Sciatic nerve (tissue), 2 donors: ENCODE results near the gene PRKG1. TPM values are rescaled to one million over a fixed set of nuclear protein-coding genes. Genes with fewer than 3 reads are reported as not detected.

Experiments
- ATAC-seq: fragments of 200-7000 bp; cut with Tn5 transposase; one replicate; pipeline ENCODE4 v1.9.1; 2020; ENCODE audit warnings: mild to moderate bottlenecking, moderate library complexity
- DNase-seq: peaks from one replicate; pipeline ENCODE4 v3.0.0-alpha.2; 2020; ENCODE audit warnings: low spot score
- intact Hi-C: fragments of 100-400 bp; cut with DNase I; formaldehyde crosslinking; loops from one replicate; pipeline ENCODE4 v1.14.2; 2022
- microRNA-seq: library from miRNA; unstranded; fragments of <30 nt; microRNA quantifications from one replicate; pipeline ENCODE4 v1.2.0, GENCODE V29; 2020
- total RNA-seq: library from RNA; stranded (reverse); fragmentation: NEBNext Ultra II Directional; extraction: Animal tissue kit (Norgen Biotek cat#: 25700); gene quantifications from one replicate; pipeline ENCODE4 v1.2.1, GENCODE V29; 2021
- donor health status: DM: no; HTN: no; CAD: no.
- donor health status: DM: no; HTN: no; CAD: no.

The PRKG1 gene
- total RNA-seq, 1 donor from 2014 or later: 20.0 TPM

DNA sequence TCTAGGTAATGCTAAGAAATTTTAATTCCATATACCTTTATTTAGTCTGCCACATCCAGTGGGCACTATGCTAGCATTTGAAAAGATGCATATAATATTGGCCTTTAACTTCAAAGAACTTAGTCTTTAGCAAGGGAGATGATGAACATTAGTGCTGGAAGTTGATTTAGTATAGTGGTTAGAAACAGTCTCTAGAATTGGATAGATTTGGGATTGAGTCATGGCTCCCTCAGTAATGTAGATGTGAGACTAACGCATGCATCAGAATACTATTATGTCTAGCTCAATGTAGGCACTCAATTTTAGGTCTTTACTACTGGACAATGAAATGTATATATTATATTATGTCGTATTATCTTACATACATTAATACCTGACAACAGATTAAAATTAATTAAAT is 1245.6 kb downstream of the PRKG1 start:
- no peak for ATAC-seq
- DNase-seq: no peak
- intact Hi-C loops: no loop called here

DNA sequence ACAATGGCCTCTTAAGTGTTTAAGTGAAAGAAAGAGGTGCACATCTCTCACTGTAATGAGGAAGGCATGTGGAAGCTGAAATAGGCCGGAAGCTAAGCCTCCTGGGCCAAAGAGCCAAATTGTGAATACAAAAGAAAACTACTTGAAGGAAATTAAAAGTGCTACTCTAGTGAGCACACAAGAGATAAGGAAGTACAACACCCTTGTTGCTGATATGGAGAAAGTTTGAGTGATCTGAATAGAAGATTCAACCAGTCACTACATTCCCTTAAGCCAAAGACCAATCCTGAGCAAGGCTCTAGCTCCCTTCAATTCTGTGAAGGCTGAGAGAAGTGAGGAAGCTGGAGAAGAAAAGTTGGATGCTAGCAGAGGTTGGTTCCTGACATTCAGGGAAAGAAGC is 1248.0 kb downstream of the PRKG1 start:
- DNase-seq (no peak), ATAC-seq (no peak)
- intact Hi-C loops: no loop called here

GRCh38 chr10:52322936-52323335 is 1248.6 kb downstream of the PRKG1 start:
- DNase-seq (no peak), ATAC-seq (no peak)
- intact Hi-C loops: no loop called here

GRCh38 chr10:52326382-52326781 is 1252.1 kb downstream of the PRKG1 start:
- ATAC-seq: no peak
- DNase-seq: no peak
- intact Hi-C loops: no loop called here

GRCh38 chr10:52331638-52332364 is 1257.5 kb downstream of the PRKG1 start:
- intact Hi-C loops: no loop called here
- no peak for ATAC-seq
- no peak for DNase-seq

DNA sequence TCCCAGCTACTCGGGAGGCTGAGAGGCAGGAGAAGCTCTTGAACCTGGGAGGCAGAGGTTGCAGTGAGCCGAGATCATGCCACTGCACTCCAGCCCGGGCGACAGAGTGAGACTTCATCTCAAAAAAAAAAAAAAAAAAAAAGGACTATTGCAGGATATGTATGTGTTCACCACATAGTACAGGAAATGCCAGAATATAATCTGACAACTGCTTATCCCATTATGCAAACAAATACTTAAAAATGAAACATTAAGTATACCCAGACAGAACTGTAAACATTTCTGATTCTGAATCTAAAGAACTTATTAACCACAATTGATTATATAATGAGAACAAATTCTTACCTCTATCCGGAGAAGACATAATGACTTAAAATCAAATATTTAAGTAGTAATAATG is 1258.5 kb downstream of the PRKG1 start:
- ATAC-seq: no peak
- no peak for DNase-seq
- intact Hi-C loops: no loop called here

DNA sequence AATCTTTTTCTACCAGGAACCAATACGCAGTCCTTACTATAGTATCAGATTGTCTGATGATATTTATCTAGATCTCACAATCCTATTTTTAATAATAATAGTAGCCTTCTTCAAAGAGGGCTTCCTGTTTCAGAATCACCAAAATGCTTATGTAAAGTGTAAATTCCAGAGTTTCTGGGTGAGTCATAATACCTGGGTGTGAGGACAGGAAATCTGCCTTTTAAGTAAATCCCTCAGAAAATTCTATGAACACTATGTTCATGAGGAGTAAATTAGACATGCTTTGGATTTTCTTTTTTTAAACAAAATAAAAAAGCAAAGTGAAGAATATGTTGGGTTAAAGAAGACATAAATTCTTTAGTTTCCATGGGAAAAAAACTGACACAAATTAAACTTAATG is 1260.3 kb downstream of the PRKG1 start:
- no peak for ATAC-seq
- intact Hi-C loops: no loop called here

DNA sequence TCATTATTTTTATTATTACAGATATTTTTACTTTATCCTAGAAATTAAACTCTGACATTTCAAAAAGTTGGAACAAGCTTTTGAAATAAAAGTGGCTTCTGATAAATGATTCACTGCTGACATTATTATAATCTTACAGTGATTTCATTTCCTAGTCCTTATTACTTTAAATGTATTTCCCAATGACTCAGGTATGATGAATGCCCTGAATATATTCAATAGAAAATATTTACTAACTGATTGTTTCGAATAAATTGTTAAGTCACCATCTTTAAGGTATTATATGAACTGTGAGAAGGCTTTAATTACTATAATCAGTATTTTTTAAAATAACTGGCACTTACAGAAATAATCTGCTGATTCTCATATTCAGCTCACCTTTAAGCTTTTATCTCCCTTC is 1261.4 kb downstream of the PRKG1 start:
- intact Hi-C loops: no loop called here
- no peak for DNase-seq

More for the DNA sequence above, 1260.3 kb downstream of the PRKG1 start:
- DNase-seq: no peak

DNA sequence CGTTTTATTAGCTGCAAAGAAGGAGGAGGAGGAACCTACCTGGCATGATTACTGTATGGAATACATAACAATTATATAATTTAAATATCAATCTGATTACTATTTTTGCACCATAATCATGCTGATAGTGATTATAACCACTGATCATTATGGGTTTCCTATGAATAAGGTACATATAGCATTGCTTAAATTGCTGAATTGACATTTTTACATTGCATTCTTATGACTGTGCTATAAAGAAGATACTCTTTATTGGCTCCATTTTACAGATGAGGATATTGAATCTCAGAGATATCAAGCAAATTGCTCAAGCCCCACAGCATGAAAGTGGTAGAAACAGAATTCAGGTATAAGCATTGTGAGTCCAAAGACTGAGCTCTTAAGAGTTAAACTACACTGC is 1262.9 kb downstream of the PRKG1 start:
- DNase-seq (no peak), ATAC-seq (no peak)
- intact Hi-C loops: no loop called here

More for the DNA sequence above, 1261.4 kb downstream of the PRKG1 start:
- ATAC-seq: no peak

DNA sequence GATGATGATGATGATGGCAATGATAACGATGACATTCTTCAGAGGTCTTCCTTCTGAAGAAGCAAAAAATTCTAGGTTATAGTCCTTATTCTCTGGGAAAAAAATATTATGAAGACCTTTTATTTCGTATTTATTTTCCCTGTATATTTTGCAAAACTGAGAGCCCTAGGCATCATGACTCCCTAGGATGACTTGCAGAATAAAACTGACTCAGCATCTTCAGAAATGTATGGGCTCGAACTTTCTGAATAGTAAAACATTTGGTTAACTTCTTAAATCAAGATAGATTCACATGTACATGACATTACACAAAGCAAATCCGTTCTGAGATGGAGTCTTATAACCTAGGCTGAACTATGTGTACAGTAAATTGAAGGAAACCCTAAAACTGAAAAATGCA is 1269.2 kb downstream of the PRKG1 start:
- intact Hi-C loops: no loop called here
- DNase-seq (no peak), ATAC-seq (no peak)

GRCh38 chr10:52346394-52347326 is 1272.4 kb downstream of the PRKG1 start:
- ATAC-seq (peak; percentile 26), DNase-seq (no peak)
- intact Hi-C loops: no loop called here

DNA sequence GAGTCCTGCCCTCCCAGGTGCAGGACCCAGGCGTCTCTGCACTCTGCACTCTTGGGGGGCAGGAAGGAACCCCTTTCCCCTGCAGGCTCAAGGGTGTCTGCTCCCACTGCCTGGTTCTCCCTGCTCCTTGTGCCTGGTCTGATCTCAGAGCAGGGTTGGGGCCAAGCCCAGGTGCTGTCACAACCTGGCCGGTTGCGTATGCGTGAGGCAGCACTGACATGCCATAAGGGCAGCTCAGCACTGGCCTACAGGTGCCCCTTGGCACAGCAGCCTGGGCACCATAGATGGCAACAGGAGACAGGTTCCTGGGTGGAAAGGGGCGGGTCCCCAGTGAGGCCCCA is 1273.0 kb downstream of the PRKG1 start:
- no peak for DNase-seq
- intact Hi-C loops: no loop called here
- peak; percentile 34 for ATAC-seq

Small RNA genes lying within 50 kb of the gene (microRNA-seq; reads per million reads assigned to microRNA genes)
- gene MIR605: 1.4 reads per million

Other genes with a start within 250 kb of the PRKG1 start
- gene A1CF, start 188.9 kb upstream of the PRKG1 start, total RNA-seq: not detected